SK-N-SH treated with all-trans-retinoic acid at 6 μM for 48 hours (cell line): ENCODE measurements around the gene WARS2.

Source experiments
- ATAC-seq: fragments of 200-7000 bp; cut with Tn5 transposase; 3 replicates; pipeline ENCODE4 v1.9.1; 2020; ENCODE audit warnings: mild to moderate bottlenecking, moderate library complexity
- ARNTL ChIP-seq: fragments of 450-650 bp; formaldehyde crosslinking; IDR thresholded peaks from 2 replicates; pipeline ENCODE4 v1.5.0; 2020; ENCODE audit warnings: low read depth, mild to moderate bottlenecking, moderate library complexity, borderline replicate concordance
- BACH2 ChIP-seq: fragments of 250-450 bp; sonication (Bioruptor Pico); IDR thresholded peaks from 2 replicates; pipeline ENCODE4 v1.9.0; 2021; ENCODE audit warnings: mild to moderate bottlenecking, borderline replicate concordance
- CSDC2 ChIP-seq: fragments of 250-450 bp; sonication (Bioruptor Pico); IDR thresholded peaks from 2 replicates; pipeline ENCODE4 v1.5.0; 2020; ENCODE audit warnings: mild to moderate bottlenecking, moderate library complexity
- ESRRG ChIP-seq: fragments of 250-450 bp; sonication (Bioruptor Pico); IDR thresholded peaks from 2 replicates; pipeline ENCODE4 v1.6.1; 2021; ENCODE audit warnings: mild to moderate bottlenecking
- GLIS3 ChIP-seq: fragments of 250-450 bp; sonication (Bioruptor Pico); IDR thresholded peaks from 2 replicates; pipeline ENCODE4 v1.5.0; 2020; ENCODE audit warnings: mild to moderate bottlenecking, moderate library complexity
- ISL1 ChIP-seq: fragments of 250-450 bp; sonication (Bioruptor Pico); IDR thresholded peaks from 2 replicates; pipeline ENCODE4 v2.1.2; 2022; ENCODE audit warnings: mild to moderate bottlenecking, moderate library complexity
- PPARA ChIP-seq: fragments of 250-450 bp; sonication (Bioruptor Pico); IDR thresholded peaks from 2 replicates; pipeline ENCODE4 v1.5.0; 2020; ENCODE audit warnings: mild to moderate bottlenecking, borderline replicate concordance
- SNAI2 ChIP-seq: fragments of 250-450 bp; sonication (Bioruptor Pico); IDR thresholded peaks from 2 replicates; pipeline ENCODE4 v1.5.0; 2020; ENCODE audit warnings: mild to moderate bottlenecking, moderate library complexity
- TCF4 ChIP-seq: fragments of 250-450 bp; sonication (Bioruptor Pico); IDR thresholded peaks from 2 replicates; pipeline ENCODE4 v1.8.0; 2021; ENCODE audit warnings: mild to moderate bottlenecking, moderate library complexity, borderline replicate concordance
- TOX ChIP-seq: fragments of 250-450 bp; sonication (Bioruptor Pico); IDR thresholded peaks from 2 replicates; pipeline ENCODE4 v1.8.0; 2021; ENCODE audit warnings: mild to moderate bottlenecking, moderate library complexity, borderline replicate concordance
- ZFP3 ChIP-seq: fragments of 250-450 bp; sonication (Bioruptor Pico); IDR thresholded peaks from 2 replicates; pipeline ENCODE4 v1.5.0; 2020; ENCODE audit warnings: mild to moderate bottlenecking, moderate library complexity
- ZFP30 ChIP-seq: fragments of 450-650 bp; formaldehyde crosslinking; IDR thresholded peaks from 2 replicates; pipeline ENCODE4 v1.5.0; 2022; ENCODE audit warnings: mild to moderate bottlenecking, moderate library complexity
- ZNF565 ChIP-seq: fragments of 450-650 bp; formaldehyde crosslinking; conservative IDR thresholded peaks from 2 replicates; pipeline ENCODE4 v1.5.0; 2020; ENCODE audit warnings: low read depth, mild to moderate bottlenecking, moderate library complexity
- ZNF70 ChIP-seq: fragments of 450-650 bp; formaldehyde crosslinking; IDR thresholded peaks from 2 replicates; pipeline ENCODE4 v1.5.0; 2020; ENCODE audit warnings: mild to moderate bottlenecking, moderate library complexity
- ZNF8 ChIP-seq: fragments of 450-650 bp; formaldehyde crosslinking; IDR thresholded peaks from 2 replicates; pipeline ENCODE4 v1.5.0; 2020; ENCODE audit warnings: mild to moderate bottlenecking, moderate library complexity
- TF ChIP-seq, protein P1 (sequence below): fragments of 250-450 bp; sonication (Bioruptor Pico); IDR thresholded peaks from 2 replicates; pipeline ENCODE4 v1.5.1; 2020; ENCODE audit warnings: low read depth, mild to moderate bottlenecking, moderate library complexity
- TF ChIP-seq, protein P2 (sequence below): fragments of 250-450 bp; sonication (Bioruptor Pico); IDR thresholded peaks from 2 replicates; pipeline ENCODE4 v1.8.0; 2021; ENCODE audit warnings: low read depth, mild to moderate bottlenecking, moderate library complexity, borderline replicate concordance
- TF ChIP-seq, protein P3 (sequence below): fragments of 250-450 bp; sonication (Bioruptor Pico); IDR thresholded peaks from 2 replicates; pipeline ENCODE4 v1.5.1; 2021; ENCODE audit warnings: mild to moderate bottlenecking, moderate library complexity
- TF ChIP-seq, protein P4 (sequence below): fragments of 250-450 bp; sonication (Bioruptor Pico); IDR thresholded peaks from 2 replicates; pipeline ENCODE4 v1.5.0; 2020; ENCODE audit warnings: mild to moderate bottlenecking, moderate library complexity

The WARS2 gene

DNA sequence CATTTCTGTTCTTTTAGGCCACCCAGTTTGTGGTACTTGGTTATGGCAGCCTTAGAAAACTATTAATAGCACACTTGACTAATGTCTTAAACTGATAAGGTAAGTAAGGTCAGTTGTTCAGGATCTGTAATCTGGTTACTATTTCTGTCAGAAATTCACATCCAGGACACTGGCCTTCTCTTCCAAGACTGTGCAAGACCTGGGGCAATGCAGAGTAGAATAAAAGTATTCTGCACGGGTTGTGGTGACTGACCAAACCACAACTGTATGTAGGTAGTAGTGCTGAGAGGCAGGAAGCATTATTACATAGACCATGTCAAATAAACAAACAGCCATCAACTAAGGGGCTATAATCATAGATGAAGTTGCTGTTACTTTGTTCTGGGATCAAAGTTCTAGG is 46.7 kb downstream of the WARS2 start:
- ATAC-seq: no peak
- TF ChIP-seq, protein P1, sequence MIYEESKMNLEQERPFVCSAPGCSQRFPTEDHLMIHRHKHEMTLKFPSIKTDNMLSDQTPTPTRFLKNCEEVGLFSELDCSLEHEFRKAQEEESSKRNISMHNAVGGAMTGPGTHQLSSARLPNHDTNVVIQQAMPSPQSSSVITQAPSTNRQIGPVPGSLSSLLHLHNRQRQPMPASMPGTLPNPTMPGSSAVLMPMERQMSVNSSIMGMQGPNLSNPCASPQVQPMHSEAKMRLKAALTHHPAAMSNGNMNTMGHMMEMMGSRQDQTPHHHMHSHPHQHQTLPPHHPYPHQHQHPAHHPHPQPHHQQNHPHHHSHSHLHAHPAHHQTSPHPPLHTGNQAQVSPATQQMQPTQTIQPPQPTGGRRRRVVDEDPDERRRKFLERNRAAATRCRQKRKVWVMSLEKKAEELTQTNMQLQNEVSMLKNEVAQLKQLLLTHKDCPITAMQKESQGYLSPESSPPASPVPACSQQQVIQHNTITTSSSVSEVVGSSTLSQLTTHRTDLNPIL: no peak
- no peak for TF ChIP-seq ZNF565
- no peak for TF ChIP-seq CSDC2 (CRISPR knock-in tag)
- no peak for TF ChIP-seq TCF4 (CRISPR knock-in tag)
- TF ChIP-seq ISL1: no peak
- no peak for TF ChIP-seq ZFP3 (CRISPR knock-in tag)
- no peak for TF ChIP-seq ZFP30 (CRISPR knock-in tag)
- TF ChIP-seq BACH2 (CRISPR knock-in tag): no peak

DNA sequence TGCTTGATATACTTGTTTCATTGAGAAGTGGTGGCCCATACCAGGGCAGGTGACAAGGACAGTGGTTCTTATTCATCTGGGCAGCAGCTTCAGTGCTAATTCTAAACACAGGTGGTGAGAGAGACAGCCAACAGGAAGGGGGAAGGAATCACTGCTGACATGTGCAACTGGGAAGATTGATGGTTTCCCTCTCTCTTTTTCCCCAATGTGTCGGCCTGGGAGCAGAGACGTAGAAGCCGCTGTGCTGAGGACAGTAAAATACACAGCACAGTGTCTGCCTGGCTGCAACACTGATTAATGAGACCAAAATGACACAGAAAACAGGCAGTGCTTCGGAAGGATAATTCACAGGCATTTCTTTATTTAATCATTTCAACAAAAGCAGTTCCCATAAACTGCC is 48.8 kb downstream of the WARS2 start:
- no peak for ATAC-seq

DNA sequence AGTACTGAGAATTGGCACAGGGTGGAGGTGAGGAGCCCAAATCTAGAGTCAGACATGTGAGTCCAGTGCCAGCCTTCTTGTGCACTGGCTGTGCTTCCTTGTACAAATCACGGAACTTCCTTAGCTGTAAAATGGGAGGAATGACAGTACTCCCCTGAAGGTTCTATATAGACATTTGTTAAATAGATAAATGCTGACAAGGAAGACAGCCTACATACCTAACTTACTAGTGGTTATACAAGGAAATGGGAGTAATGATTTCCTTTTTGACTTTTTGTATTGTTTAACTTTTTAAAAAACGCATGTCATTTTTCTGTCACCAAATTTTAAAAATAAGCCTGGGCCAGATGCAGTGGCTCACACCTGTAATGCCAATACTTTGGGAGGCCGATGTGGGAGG is 50.2 kb downstream of the WARS2 start:
- no peak for ATAC-seq
- TF ChIP-seq, protein P2, sequence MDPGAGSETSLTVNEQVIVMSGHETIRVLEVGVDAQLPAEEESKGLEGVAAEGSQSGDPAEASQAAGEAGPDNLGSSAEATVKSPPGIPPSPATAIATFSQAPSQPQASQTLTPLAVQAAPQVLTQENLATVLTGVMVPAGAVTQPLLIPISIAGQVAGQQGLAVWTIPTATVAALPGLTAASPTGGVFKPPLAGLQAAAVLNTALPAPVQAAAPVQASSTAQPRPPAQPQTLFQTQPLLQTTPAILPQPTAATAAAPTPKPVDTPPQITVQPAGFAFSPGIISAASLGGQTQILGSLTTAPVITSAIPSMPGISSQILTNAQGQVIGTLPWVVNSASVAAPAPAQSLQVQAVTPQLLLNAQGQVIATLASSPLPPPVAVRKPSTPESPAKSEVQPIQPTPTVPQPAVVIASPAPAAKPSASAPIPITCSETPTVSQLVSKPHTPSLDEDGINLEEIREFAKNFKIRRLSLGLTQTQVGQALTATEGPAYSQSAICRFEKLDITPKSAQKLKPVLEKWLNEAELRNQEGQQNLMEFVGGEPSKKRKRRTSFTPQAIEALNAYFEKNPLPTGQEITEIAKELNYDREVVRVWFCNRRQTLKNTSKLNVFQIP: no peak
- no peak for TF ChIP-seq ZFP30 (CRISPR knock-in tag)
- TF ChIP-seq, protein P3, sequence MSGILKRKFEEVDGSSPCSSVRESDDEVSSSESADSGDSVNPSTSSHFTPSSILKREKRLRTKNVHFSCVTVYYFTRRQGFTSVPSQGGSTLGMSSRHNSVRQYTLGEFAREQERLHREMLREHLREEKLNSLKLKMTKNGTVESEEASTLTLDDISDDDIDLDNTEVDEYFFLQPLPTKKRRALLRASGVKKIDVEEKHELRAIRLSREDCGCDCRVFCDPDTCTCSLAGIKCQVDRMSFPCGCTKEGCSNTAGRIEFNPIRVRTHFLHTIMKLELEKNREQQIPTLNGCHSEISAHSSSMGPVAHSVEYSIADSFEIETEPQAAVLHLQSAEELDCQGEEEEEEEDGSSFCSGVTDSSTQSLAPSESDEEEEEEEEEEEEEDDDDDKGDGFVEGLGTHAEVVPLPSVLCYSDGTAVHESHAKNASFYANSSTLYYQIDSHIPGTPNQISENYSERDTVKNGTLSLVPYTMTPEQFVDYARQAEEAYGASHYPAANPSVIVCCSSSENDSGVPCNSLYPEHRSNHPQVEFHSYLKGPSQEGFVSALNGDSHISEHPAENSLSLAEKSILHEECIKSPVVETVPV (CRISPR knock-in tag): no peak
- TF ChIP-seq, protein P1: no peak
- no peak for TF ChIP-seq ZNF70 (CRISPR knock-in tag)
- TF ChIP-seq ISL1: no peak
- TF ChIP-seq ZNF8 (CRISPR knock-in tag): no peak
- no peak for TF ChIP-seq PPARA (CRISPR knock-in tag)
- TF ChIP-seq TOX (CRISPR knock-in tag): no peak
- TF ChIP-seq BACH2 (CRISPR knock-in tag): no peak

More for the DNA sequence above, 48.8 kb downstream of the WARS2 start:
- TF ChIP-seq SNAI2 (CRISPR knock-in tag): no peak
- TF ChIP-seq ISL1: no peak
- no peak for TF ChIP-seq ESRRG (CRISPR knock-in tag)
- TF ChIP-seq ZNF70 (CRISPR knock-in tag): no peak
- TF ChIP-seq PPARA (CRISPR knock-in tag): no peak
- TF ChIP-seq, protein P4, sequence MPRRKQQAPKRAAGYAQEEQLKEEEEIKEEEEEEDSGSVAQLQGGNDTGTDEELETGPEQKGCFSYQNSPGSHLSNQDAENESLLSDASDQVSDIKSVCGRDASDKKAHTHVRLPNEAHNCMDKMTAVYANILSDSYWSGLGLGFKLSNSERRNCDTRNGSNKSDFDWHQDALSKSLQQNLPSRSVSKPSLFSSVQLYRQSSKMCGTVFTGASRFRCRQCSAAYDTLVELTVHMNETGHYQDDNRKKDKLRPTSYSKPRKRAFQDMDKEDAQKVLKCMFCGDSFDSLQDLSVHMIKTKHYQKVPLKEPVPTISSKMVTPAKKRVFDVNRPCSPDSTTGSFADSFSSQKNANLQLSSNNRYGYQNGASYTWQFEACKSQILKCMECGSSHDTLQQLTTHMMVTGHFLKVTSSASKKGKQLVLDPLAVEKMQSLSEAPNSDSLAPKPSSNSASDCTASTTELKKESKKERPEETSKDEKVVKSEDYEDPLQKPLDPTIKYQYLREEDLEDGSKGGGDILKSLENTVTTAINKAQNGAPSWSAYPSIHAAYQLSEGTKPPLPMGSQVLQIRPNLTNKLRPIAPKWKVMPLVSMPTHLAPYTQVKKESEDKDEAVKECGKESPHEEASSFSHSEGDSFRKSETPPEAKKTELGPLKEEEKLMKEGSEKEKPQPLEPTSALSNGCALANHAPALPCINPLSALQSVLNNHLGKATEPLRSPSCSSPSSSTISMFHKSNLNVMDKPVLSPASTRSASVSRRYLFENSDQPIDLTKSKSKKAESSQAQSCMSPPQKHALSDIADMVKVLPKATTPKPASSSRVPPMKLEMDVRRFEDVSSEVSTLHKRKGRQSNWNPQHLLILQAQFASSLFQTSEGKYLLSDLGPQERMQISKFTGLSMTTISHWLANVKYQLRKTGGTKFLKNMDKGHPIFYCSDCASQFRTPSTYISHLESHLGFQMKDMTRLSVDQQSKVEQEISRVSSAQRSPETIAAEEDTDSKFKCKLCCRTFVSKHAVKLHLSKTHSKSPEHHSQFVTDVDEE: no peak
- no peak for TF ChIP-seq ZNF8 (CRISPR knock-in tag)
- TF ChIP-seq ARNTL (CRISPR knock-in tag): no peak
- TF ChIP-seq, protein P3 (CRISPR knock-in tag): no peak
- TF ChIP-seq GLIS3 (CRISPR knock-in tag): no peak
- TF ChIP-seq ZFP3 (CRISPR knock-in tag): no peak
- TF ChIP-seq BACH2 (CRISPR knock-in tag): no peak
